Lower lobe of right lung (tissue), 2 donors: ENCODE data around the gene CYSTM1. TPM values are rescaled to one million over a fixed set of nuclear protein-coding genes. Genes with fewer than 3 reads are reported as not detected.
A peak's percentile ranks its signal among the peaks of the same experiment; 100 is the strongest.

Experiments
- ATAC-seq, 2 donors: fragments of 200-7000 bp; cut with Tn5 transposase; one replicate each; pipeline ENCODE4 v1.9.1; 2020 to 2022; ENCODE audit warnings: mild to moderate bottlenecking in 2 of 2, moderate library complexity in 2 of 2
- DNase-seq: peaks from one replicate; pipeline ENCODE4 v3.0.0-alpha.2; 2020
- H3K27ac ChIP-seq: fragments of 200-600 bp; one replicate; pipeline ENCODE4 v1.8.0; 2022
- H3K27me3 ChIP-seq: fragments of 200-600 bp; one replicate; pipeline ENCODE4 v1.8.0; 2022; ENCODE audit warnings: low read depth
- H3K36me3 ChIP-seq: fragments of 200-600 bp; one replicate; pipeline ENCODE4 v1.8.0; 2022; ENCODE audit warnings: mild to moderate bottlenecking
- H3K4me1 ChIP-seq: fragments of 200-600 bp; one replicate; pipeline ENCODE4 v1.8.0; 2022
- H3K4me3 ChIP-seq: fragments of 200-600 bp; one replicate; pipeline ENCODE4 v1.8.0; 2022; ENCODE audit warnings: mild to moderate bottlenecking
- H3K9me3 ChIP-seq: fragments of 200-600 bp; one replicate; pipeline ENCODE4 v1.8.0; 2022
- intact Hi-C: fragments of 100-400 bp; cut with DNase I; formaldehyde crosslinking; loops from one replicate; pipeline ENCODE4 v1.11.0; 2022
- total RNA-seq: library from RNA; stranded (reverse); fragmentation: NEBNext Ultra II Directional; extraction: Animal tissue kit (Norgen Biotek cat#: 25700); gene quantifications from one replicate; pipeline ENCODE4 v1.2.1, GENCODE V29; 2021
- TF ChIP-seq, protein P1 (sequence below): fragments of 200-600 bp; IDR thresholded peaks from one replicate; pipeline ENCODE4 v1.8.0; 2022; ENCODE audit warnings: antibody characterized with exemption, mild to moderate bottlenecking
- donor health status: DM: no; HTN: yes; CAD: no; lungs with severe emphysema.

Gene CYSTM1
- total RNA-seq, 1 donor from 2014 or later, result 80.4 TPM

DNA sequence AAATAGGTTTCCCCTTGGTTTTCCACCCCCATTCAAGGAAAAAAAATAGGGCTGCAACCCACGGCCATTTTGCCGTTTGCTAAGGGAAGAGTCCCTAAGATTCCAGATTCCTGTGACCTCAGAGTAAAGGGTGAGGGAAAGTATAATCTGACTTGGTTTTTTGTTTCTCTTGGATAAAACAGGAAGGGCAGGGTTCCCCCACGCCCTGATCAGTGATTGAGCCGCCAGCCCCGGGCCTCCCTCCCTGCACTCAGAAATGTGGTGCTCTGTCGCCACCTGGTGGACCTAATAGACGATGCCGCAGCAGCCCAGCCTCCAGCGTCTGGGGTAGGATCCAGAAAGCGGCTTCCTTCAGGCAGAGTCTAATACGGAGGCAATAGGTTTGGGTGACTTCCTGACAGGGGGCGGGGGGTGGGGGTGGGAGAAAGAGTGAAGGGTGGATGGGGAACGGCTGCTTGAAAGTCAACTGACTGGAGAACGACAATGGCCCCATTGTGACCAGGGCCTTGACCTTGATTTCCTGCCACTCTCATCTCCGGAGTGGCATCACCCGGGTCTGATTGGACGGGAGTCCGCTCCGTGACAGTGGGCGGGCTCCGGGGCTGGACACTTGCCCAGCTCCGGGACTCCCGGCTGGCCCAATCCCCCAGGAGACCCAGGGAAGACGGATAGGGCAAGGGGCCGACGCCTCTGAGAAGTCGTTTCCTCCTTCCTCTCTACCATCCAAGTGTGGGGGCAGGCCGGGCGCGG, 17.8 kb upstream of the CYSTM1 start:
- peak; percentile 92 for DNase-seq
- peak overlapping the region; percentile 52 for H3K27ac ChIP-seq
- H3K4me1 ChIP-seq, result peaks cover 39% of the 10 kb centered on the region
- H3K4me3 ChIP-seq, result peak overlapping the region; percentile 44
- intact Hi-C loops, result loop anchor here (5.0 kb wide), 1 partner anchor 85 kb away; no protein-coding TSS in a partner anchor
- no peaks in the 10 kb centered on the region for H3K9me3 ChIP-seq
- TF ChIP-seq, protein P1, sequence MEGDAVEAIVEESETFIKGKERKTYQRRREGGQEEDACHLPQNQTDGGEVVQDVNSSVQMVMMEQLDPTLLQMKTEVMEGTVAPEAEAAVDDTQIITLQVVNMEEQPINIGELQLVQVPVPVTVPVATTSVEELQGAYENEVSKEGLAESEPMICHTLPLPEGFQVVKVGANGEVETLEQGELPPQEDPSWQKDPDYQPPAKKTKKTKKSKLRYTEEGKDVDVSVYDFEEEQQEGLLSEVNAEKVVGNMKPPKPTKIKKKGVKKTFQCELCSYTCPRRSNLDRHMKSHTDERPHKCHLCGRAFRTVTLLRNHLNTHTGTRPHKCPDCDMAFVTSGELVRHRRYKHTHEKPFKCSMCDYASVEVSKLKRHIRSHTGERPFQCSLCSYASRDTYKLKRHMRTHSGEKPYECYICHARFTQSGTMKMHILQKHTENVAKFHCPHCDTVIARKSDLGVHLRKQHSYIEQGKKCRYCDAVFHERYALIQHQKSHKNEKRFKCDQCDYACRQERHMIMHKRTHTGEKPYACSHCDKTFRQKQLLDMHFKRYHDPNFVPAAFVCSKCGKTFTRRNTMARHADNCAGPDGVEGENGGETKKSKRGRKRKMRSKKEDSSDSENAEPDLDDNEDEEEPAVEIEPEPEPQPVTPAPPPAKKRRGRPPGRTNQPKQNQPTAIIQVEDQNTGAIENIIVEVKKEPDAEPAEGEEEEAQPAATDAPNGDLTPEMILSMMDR, result peak; percentile 89
- H3K27me3 ChIP-seq, result no peaks in the 10 kb centered on the region
- no peaks in the 10 kb centered on the region for H3K36me3 ChIP-seq
- ATAC-seq, result peak; percentile 95 to 96

DNA sequence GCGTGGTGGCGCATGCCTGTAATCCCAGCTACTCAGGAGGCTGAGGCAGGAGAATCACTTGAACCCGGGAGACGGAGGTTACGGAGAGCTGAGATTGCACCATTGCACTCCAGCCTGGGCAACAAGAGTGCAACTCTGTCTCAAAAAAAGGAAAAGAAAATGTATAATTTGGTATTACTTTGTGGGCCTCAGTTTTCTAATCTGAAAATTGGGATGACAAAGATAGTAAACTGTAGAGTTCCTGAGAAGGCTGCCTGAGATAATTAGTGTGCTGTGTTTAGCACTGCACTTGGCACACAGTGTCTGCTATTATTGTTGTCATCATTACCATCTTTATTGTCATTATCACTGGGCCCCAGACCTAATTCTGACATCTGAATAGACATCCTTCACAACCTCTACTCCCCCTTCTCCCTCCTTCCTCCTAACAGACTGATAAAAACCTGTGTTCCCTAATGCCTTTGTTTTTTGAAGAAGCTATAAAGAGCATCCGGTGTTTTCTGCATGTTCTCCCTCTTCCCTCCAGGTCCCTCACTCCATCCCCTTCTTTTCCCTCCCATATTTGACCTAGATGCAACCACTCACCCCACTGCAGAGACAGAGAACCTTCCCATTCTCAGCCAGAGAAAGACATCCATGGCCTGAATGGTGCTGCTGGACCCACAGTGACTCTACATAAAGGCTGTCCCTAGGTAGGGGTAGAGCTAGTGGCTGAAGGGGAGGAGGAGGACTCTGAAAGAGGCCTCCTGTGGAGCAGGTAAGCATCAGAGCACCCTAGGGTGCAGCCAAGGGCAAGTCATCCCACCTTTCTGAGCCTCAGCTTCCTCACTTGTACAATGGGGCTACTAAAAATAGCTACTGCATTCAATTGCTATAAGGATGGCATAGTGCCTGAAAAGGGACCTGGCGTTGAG, 15.7 kb upstream of the CYSTM1 start:
- peaks cover 25% of the 10 kb centered on the region for H3K4me1 ChIP-seq
- no peaks in the 10 kb centered on the region for H3K9me3 ChIP-seq
- TF ChIP-seq, protein P1, result no peak
- H3K27ac ChIP-seq, result no peak overlapping the region
- no peaks in the 10 kb centered on the region for H3K27me3 ChIP-seq
- H3K36me3 ChIP-seq, result no peaks in the 10 kb centered on the region
- ATAC-seq (no peak), DNase-seq (no peak)
- intact Hi-C loops, result loop anchor here (5.0 kb wide), 1 partner anchor 87 kb away; no protein-coding TSS in a partner anchor
- no peak overlapping the region for H3K4me3 ChIP-seq

DNA sequence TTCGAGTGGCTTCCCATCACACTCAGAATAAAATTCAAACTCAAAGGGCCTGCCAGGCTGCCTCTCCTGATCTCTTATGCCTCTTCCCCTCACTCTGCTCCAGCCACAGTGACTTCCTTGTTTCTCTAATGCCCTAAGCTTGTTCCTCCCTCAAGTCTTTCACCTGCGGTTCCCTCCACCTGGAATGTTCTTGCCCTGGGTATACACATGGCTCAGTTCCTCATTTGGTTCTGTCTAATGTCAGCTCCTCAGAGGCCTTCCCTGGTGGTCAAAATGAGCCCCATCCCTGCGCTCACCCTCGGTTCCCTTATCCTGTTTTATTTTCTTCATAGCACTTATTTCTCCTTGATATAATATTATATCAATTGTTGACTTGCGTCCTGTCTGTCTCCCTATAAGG, 12.7 kb upstream of the CYSTM1 start:
- DNase-seq (no peak), ATAC-seq (no peak)
- intact Hi-C loops, result no loop called here
- TF ChIP-seq, protein P1, result no peak
- Histone ChIP-seq H3K4me3 (no peak overlapping the region), H3K27me3 (no peaks in the 10 kb centered on the region), H3K4me1 (peaks cover 37% of the 10 kb centered on the region), H3K27ac (no peak overlapping the region), H3K36me3 (no peaks in the 10 kb centered on the region), H3K9me3 (no peaks in the 10 kb centered on the region)

DNA sequence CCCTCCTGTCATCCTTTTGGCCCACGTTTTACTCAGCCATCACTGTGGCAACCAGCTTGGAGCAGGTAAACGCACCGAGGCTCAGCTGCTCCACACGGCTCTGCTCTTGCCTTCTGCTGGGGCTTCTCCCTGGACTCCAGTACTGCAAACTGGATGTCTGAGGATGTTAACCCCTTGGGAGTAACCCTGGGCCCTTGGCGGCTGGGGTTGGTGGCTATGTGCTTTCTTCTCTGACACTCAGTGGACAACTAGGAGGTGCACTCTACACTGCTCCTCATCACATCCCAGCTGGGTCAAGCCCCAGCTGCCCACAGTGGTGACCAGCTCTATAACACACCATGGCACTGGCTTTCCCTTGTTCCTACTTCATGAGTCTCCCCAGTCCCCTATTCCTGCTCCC, 12.2 kb upstream of the CYSTM1 start:
- DNase-seq (no peak), ATAC-seq (no peak)
- intact Hi-C loops, result no loop called here
- no peaks in the 10 kb centered on the region for H3K27me3 ChIP-seq
- H3K36me3 ChIP-seq, result no peaks in the 10 kb centered on the region
- TF ChIP-seq, protein P1, result no peak
- no peak overlapping the region for H3K27ac ChIP-seq
- H3K4me3 ChIP-seq, result no peak overlapping the region
- no peaks in the 10 kb centered on the region for H3K9me3 ChIP-seq
- H3K4me1 ChIP-seq, result peaks cover 32% of the 10 kb centered on the region

DNA sequence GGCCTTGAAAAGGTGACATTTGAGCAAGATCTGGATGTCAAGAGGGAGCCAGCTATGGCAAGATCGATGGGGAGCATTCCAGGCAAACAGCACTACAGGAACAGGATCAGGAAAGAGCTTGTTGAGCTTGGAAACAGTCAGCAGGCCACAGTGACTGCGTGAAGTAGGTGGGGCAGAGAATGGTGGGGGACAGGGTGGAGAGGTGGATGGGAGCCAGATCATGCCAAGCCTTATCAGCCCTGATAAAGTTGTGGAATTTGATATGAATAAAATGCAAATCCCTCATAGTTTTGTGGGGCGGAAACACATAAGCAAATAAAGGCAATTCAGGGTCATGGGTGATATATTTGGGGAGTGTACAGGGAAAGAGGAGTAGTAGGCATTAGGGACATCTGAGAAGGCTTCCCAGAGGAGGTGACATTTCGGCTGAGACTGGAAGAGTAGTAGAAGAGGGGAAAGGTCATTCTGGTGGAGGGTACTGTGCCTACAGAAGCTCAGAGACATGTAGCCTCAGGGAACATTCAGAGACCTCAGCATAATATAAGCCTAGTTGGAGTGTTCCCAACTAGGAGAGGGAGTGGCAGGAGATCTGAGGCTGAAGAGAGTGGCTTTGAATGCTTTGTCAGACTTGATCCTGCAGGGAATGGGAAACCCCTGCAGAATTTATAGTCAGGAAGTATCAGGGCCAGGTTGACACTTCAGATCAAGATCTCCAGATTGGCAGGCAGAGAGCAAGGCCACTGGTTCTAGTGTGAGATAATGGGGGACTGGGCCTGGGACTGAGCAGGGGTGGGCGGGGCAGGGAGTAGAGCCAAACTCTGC, 9.7 kb upstream of the CYSTM1 start:
- TF ChIP-seq, protein P1, result no peak
- Histone ChIP-seq H3K4me3 (no peak overlapping the region), H3K36me3 (no peaks in the 10 kb centered on the region), H3K9me3 (no peaks in the 10 kb centered on the region), H3K27me3 (no peaks in the 10 kb centered on the region), H3K4me1 (peaks cover 32% of the 10 kb centered on the region), H3K27ac (peak overlapping the region; percentile 68)
- ATAC-seq (peak; percentile 87 to 92), DNase-seq (peak; percentile 61)
- intact Hi-C loops, result no loop called here
